T-helper 22 cell (primary cell): ENCODE measurements around the gene RAI1.
"Not testable (repeated sequence)": the region's sequence is repeated elsewhere in the genome, so short reads cannot be mapped to it uniquely, and the experiment has no call there.

Source experiments
- DNase-seq: peaks from one replicate; pipeline ENCODE4 v3.0.0-alpha.2; 2020; ENCODE audit warnings: low read depth

The RAI1 gene

GRCh38 chr17:17681187-17681743, at the start of gene RAI1:
Gene RAI1, plus strand, starts transcription at chr17:17681458. Its CDS starts 111,491 bp downstream, at chr17:17792949.
- peak; percentile 46 for DNase-seq

- not testable (repeated sequence) for DNase-seq
Measured at GRCh38 chr17:17632690-17633089, 48.6 kb upstream of the RAI1 start.

GRCh38 chr17:17633310-17633709, 47.9 kb upstream of the RAI1 start:
- no peak for DNase-seq

GRCh38 chr17:17635126-17635525, 46.1 kb upstream of the RAI1 start:
- DNase-seq, result no peak

- not testable (repeated sequence) for DNase-seq
Measured at GRCh38 chr17:17635537-17636271, 45.6 kb upstream of the RAI1 start.

GRCh38 chr17:17636272-17636885, 44.9 kb upstream of the RAI1 start:
- DNase-seq, result no peak

- DNase-seq, result no peak
Measured at GRCh38 chr17:17638467-17638866, 42.8 kb upstream of the RAI1 start.

GRCh38 chr17:17639661-17640270, 41.5 kb upstream of the RAI1 start:
- DNase-seq, result not testable (repeated sequence)

GRCh38 chr17:17641621-17642409, 39.4 kb upstream of the RAI1 start:
- DNase-seq, result peak; percentile 45

- DNase-seq, result not testable (repeated sequence)
Measured at GRCh38 chr17:17645148-17645547, 36.1 kb upstream of the RAI1 start.

GRCh38 chr17:17645961-17646360, 35.3 kb upstream of the RAI1 start:
- no peak for DNase-seq

- no peak for DNase-seq
Measured at GRCh38 chr17:17647524-17648178, 33.6 kb upstream of the RAI1 start.

- DNase-seq, result no peak
Measured at GRCh38 chr17:17648762-17649161, 32.5 kb upstream of the RAI1 start.

- no peak for DNase-seq
Measured at GRCh38 chr17:17650959-17651358, 30.3 kb upstream of the RAI1 start.

GRCh38 chr17:17653343-17653742, 27.9 kb upstream of the RAI1 start:
- DNase-seq, result no peak

GRCh38 chr17:17659340-17659739, 21.9 kb upstream of the RAI1 start:
- no peak for DNase-seq

GRCh38 chr17:17661134-17661533, 20.1 kb upstream of the RAI1 start:
- no peak for DNase-seq

- DNase-seq, result no peak
Measured at GRCh38 chr17:17661834-17662385, 19.3 kb upstream of the RAI1 start.

- peak; percentile 63 for DNase-seq
Measured at GRCh38 chr17:17663160-17664063, 17.8 kb upstream of the RAI1 start.

- DNase-seq, result no peak
Measured at GRCh38 chr17:17664064-17664452, 17.2 kb upstream of the RAI1 start.
